HG02798 (cell line): ENCODE measurements around the gene TYMP.
"Not testable (repeated sequence)": the region's sequence is repeated elsewhere in the genome, so short reads cannot be mapped to it uniquely, and the experiment has no call there.

Source experiments
- ATAC-seq: cut with Tn5 transposase; IDR thresholded peaks from one replicate; pipeline ENCODE4 v1.9.1; 2021; ENCODE audit warnings: mild to moderate bottlenecking; ENCODE audit not compliant: unreplicated experiment, poor library complexity

The TYMP gene

GRCh38 chr22:50525858-50526107 is 4.0 kb downstream of the TYMP start:
- ATAC-seq = no peak

GRCh38 chr22:50525104-50525857 is 4.5 kb downstream of the TYMP start, which contains the start of gene SCO2:
SCO2 (minus strand) TSS chr22:50525598; CDS start chr22:50524411, 1,187 bp downstream.
- ATAC-seq = peak; percentile 50

- no peak for ATAC-seq
These were observed 5.1 kb downstream of the TYMP start for GRCh38 chr22:50524676-50525103.

GRCh38 chr22:50523806-50524675 is 5.8 kb downstream of the TYMP start:
- no peak for ATAC-seq

- ATAC-seq = no peak
These were observed 6.4 kb downstream of the TYMP start for GRCh38 chr22:50523458-50523805.

GRCh38 chr22:50522806-50523438 is 6.9 kb downstream of the TYMP start:
- ATAC-seq = no peak

GRCh38 chr22:50522208-50522805 is 7.5 kb downstream of the TYMP start:
- ATAC-seq = no peak

- no peak for ATAC-seq
These were observed 8.1 kb downstream of the TYMP start for GRCh38 chr22:50521710-50522109.

GRCh38 chr22:50520826-50521453 is 8.9 kb downstream of the TYMP start:
- no peak for ATAC-seq

GRCh38 chr22:50520184-50520583 is 9.6 kb downstream of the TYMP start:
- ATAC-seq = not testable (repeated sequence)

GRCh38 chr22:50519151-50519550 is 10.7 kb downstream of the TYMP start:
- ATAC-seq = no peak

GRCh38 chr22:50518606-50519005 is 11.2 kb downstream of the TYMP start:
- ATAC-seq = no peak

- ATAC-seq = no peak
These were observed 12.1 kb downstream of the TYMP start for GRCh38 chr22:50517495-50518260.

- no peak for ATAC-seq
These were observed 12.9 kb downstream of the TYMP start for GRCh38 chr22:50516891-50517290.

- no peak for ATAC-seq
These were observed 13.7 kb downstream of the TYMP start for GRCh38 chr22:50516068-50516467.

GRCh38 chr22:50513175-50513574 is 16.6 kb downstream of the TYMP start:
- ATAC-seq = no peak

- ATAC-seq = no peak
These were observed 20.9 kb downstream of the TYMP start for GRCh38 chr22:50508897-50509296.

GRCh38 chr22:50507991-50508884 is 21.6 kb downstream of the TYMP start, which contains the start of gene NCAPH2:
NCAPH2 (plus strand) TSS chr22:50508224; CDS start chr22:50508338, 114 bp downstream.
- ATAC-seq = peak; percentile 81
